Effector CD8-positive, alpha-beta T cell (primary cell): Measurements from ENCODE around the gene AFF3.
"Not testable (repeated sequence)": the region's sequence is repeated elsewhere in the genome, so short reads cannot be mapped to it uniquely, and the experiment has no call there.

Experiments used
- DNase-seq: peaks from one replicate; lab custom pipeline; 2025; lab: John Stamatoyannopoulos, UW

AFF3 gene

GRCh38 chr2:100107906-100108647 is 34.3 kb downstream of the AFF3 start:
- no peak for DNase-seq

- DNase-seq = no peak
Observed at GRCh38 chr2:100107440-100107839, 35.0 kb downstream of the AFF3 start.

GRCh38 chr2:100106460-100106859 is 35.9 kb downstream of the AFF3 start:
- DNase-seq = no peak

GRCh38 chr2:100105678-100106054 is 36.7 kb downstream of the AFF3 start:
- no peak for DNase-seq

- no peak for DNase-seq
Observed at GRCh38 chr2:100104718-100105677, 37.4 kb downstream of the AFF3 start.

- not testable (repeated sequence) for DNase-seq
Observed at GRCh38 chr2:100104265-100104664, 38.1 kb downstream of the AFF3 start.

GRCh38 chr2:100103527-100104252 is 38.7 kb downstream of the AFF3 start:
- not testable (repeated sequence) for DNase-seq

GRCh38 chr2:100102466-100103180 is 39.8 kb downstream of the AFF3 start:
- DNase-seq = not testable (repeated sequence)

- DNase-seq = not testable (repeated sequence)
Observed at GRCh38 chr2:100098855-100099254, 43.5 kb downstream of the AFF3 start.

- not testable (repeated sequence) for DNase-seq
Observed at GRCh38 chr2:100097611-100098294, 44.6 kb downstream of the AFF3 start.

GRCh38 chr2:100095845-100096244 is 46.5 kb downstream of the AFF3 start:
- DNase-seq = not testable (repeated sequence)

- not testable (repeated sequence) for DNase-seq
Observed at GRCh38 chr2:100091807-100092206, 50.6 kb downstream of the AFF3 start.

GRCh38 chr2:100085744-100086143 is 56.6 kb downstream of the AFF3 start:
- not testable (repeated sequence) for DNase-seq

- not testable (repeated sequence) for DNase-seq
Observed at GRCh38 chr2:100083421-100084216, 58.8 kb downstream of the AFF3 start.

- DNase-seq = not testable (repeated sequence)
Observed at GRCh38 chr2:100082302-100082978, 60.0 kb downstream of the AFF3 start.

GRCh38 chr2:100077935-100078334 is 64.5 kb downstream of the AFF3 start:
- DNase-seq = no peak

- no peak for DNase-seq
Observed at GRCh38 chr2:100077456-100077855, 64.9 kb downstream of the AFF3 start.

GRCh38 chr2:100075532-100075931 is 66.9 kb downstream of the AFF3 start:
- no peak for DNase-seq

- no peak for DNase-seq
Observed at GRCh38 chr2:100073110-100073509, 69.3 kb downstream of the AFF3 start.
